ENCODE data around the gene STK32B.

The STK32B gene

GRCh38 chr4:5465529-5465928 lies 414.2 kb downstream of the STK32B start:
- H3K27ac ChIP-seq (ENCODE audit: insufficient read depth, low read depth, low read length, poor library complexity, severe bottlenecking), result no peak overlapping the region
- no peaks in the 10 kb centered on the region for H3K4me1 ChIP-seq (ENCODE audit: control insufficient read depth, insufficient read depth, low read length)
- no peak overlapping the region for H3K4me3 ChIP-seq (ENCODE audit: insufficient read depth, low read depth, low read length)
- 88 to 98% methylated on average over 4 of the region's 4 CpGs for WGBS, 2 experiments
- H3K9me3 ChIP-seq (ENCODE audit: control insufficient read depth, low read length), result no peaks in the 10 kb centered on the region
- H3K27me3 ChIP-seq (ENCODE audit: control insufficient read depth, insufficient read depth, low read length, poor library complexity, severe bottlenecking), result no peaks in the 10 kb centered on the region
- H3K36me3 ChIP-seq (ENCODE audit: control insufficient read depth, insufficient read depth, low read length), result no peaks in the 10 kb centered on the region

DNA sequence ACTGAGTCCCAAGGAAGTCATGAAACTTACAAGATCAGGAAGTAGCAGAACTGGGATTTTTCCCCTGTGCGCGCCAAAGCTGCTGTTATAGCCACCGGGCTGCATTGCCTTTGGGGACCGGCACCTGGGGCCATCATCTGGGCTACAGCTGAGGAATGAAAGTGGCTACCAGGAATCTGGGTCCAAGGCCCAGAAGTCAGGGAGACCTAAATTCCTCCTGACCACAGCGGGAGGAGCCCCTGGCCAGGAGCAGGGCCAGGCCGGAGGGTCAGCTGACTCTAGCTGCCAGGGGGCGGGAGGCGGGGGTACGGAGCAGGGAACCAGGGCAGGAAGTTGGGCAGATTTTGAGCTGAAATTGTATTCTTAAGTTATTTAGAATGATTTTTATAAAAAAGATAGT lies 414.7 kb downstream of the STK32B start:
- Histone ChIP-seq H3K27me3 (ENCODE audit: control insufficient read depth, insufficient read depth, low read length, poor library complexity, severe bottlenecking) (no peaks in the 10 kb centered on the region), H3K4me1 (ENCODE audit: control insufficient read depth, insufficient read depth, low read length) (no peaks in the 10 kb centered on the region), H3K27ac (ENCODE audit: insufficient read depth, low read depth, low read length, poor library complexity, severe bottlenecking) (no peak overlapping the region), H3K36me3 (ENCODE audit: control insufficient read depth, insufficient read depth, low read length) (no peaks in the 10 kb centered on the region), H3K4me3 (ENCODE audit: insufficient read depth, low read depth, low read length) (no peak overlapping the region), H3K9me3 (ENCODE audit: control insufficient read depth, low read length) (no peaks in the 10 kb centered on the region)
- 80% methylated on average over 9 of the region's 9 CpGs for WGBS, 2 experiments

DNA sequence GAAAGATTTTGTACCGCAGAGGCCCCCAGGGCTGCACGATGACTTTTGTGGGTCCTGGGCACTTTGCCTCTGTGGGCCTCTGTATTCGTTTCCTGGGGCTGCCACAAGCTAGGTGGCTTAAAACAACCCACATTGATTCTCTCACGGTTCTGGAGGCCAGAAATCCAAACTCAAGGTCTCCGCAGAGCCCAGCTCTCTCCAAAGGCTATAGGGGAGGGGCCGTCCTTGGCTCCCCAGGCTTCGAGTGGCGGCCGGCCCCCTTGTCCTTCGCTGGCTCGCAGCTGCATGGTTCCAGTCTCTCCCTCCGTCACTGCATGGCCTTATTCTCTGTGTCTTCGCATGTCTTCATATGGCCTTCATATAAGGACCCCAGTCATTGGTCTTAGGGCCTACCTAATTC lies 415.8 kb downstream of the STK32B start:
- H3K4me3 ChIP-seq (ENCODE audit: insufficient read depth, low read depth, low read length), result no peak overlapping the region
- 87 to 88% methylated on average over 13 of the region's 13 CpGs for WGBS, 2 experiments
- no peaks in the 10 kb centered on the region for H3K4me1 ChIP-seq (ENCODE audit: control insufficient read depth, insufficient read depth, low read length)
- H3K9me3 ChIP-seq (ENCODE audit: control insufficient read depth, low read length), result no peaks in the 10 kb centered on the region
- no peaks in the 10 kb centered on the region for H3K27me3 ChIP-seq (ENCODE audit: control insufficient read depth, insufficient read depth, low read length, poor library complexity, severe bottlenecking)
- H3K27ac ChIP-seq (ENCODE audit: insufficient read depth, low read depth, low read length, poor library complexity, severe bottlenecking), result no peak overlapping the region
- no peaks in the 10 kb centered on the region for H3K36me3 ChIP-seq (ENCODE audit: control insufficient read depth, insufficient read depth, low read length)

DNA sequence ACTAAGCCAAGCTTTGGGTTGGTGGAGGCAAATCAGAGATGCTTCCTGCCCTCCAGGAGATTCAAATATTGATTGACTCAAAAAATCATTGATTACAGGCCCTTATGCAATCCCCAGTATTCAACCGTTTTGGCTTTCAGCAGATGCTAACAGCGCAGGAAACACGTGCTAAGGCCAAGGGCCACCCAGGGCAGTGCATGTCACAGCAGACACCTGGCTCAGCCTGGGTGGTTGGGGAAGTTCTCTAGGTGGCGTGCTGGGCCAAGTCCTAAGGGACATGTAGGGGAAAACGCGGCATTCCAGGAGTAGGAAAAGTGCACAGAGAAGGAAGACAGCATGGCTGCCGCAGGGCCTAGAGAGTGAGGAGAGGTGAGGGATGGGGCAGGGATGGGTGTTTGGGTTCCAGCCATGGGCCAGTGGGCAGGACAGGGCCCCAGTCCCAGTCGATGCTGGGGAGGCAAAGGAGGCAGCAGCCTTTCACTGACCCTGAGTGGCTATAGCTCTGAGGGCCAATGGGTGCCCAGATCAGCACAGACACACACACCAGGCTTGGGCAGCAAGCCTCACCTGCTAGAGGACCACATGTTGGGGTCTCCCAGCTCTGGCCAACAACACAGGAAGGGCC lies 418.0 kb downstream of the STK32B start:
- Histone ChIP-seq H3K4me1 (ENCODE audit: control insufficient read depth, insufficient read depth, low read length) (no peaks in the 10 kb centered on the region), H3K36me3 (ENCODE audit: control insufficient read depth, insufficient read depth, low read length) (no peaks in the 10 kb centered on the region), H3K4me3 (ENCODE audit: insufficient read depth, low read depth, low read length) (no peak overlapping the region), H3K27ac (ENCODE audit: insufficient read depth, low read depth, low read length, poor library complexity, severe bottlenecking) (no peak overlapping the region), H3K9me3 (ENCODE audit: control insufficient read depth, low read length) (no peaks in the 10 kb centered on the region), H3K27me3 (ENCODE audit: control insufficient read depth, insufficient read depth, low read length, poor library complexity, severe bottlenecking) (no peaks in the 10 kb centered on the region)
- 93 to 94% methylated on average over 8 of the region's 8 CpGs for WGBS, 2 experiments

DNA sequence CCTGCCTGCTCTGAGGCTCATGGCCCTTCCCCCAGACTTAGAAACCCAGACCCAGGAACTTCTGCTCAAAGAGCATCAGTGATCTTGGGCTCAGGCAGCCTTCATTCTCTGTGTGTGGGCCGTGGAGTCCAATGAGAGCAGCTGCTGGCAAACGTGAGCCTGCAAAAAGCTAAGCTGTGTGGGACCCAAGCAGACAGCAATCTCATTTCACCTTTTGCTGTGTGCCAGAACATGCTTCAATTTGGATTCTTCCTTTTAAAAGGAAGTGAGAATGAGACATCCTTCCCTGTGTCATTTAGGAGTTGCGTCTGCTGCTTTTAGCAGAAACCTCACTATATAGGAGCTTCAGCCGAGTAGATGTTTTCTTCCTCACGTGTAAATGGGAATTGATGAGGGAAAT lies 418.6 kb downstream of the STK32B start:
- Histone ChIP-seq H3K36me3 (ENCODE audit: control insufficient read depth, insufficient read depth, low read length) (no peaks in the 10 kb centered on the region), H3K27me3 (ENCODE audit: control insufficient read depth, insufficient read depth, low read length, poor library complexity, severe bottlenecking) (no peaks in the 10 kb centered on the region), H3K4me1 (ENCODE audit: control insufficient read depth, insufficient read depth, low read length) (no peaks in the 10 kb centered on the region), H3K27ac (ENCODE audit: insufficient read depth, low read depth, low read length, poor library complexity, severe bottlenecking) (no peak overlapping the region), H3K4me3 (ENCODE audit: insufficient read depth, low read depth, low read length) (no peak overlapping the region), H3K9me3 (ENCODE audit: control insufficient read depth, low read length) (no peaks in the 10 kb centered on the region)
- WGBS, 2 experiments, result 92 to 94% methylated on average over 5 of the region's 5 CpGs

GRCh38 chr4:5470318-5471198 lies 419.3 kb downstream of the STK32B start:
- Histone ChIP-seq H3K27ac (ENCODE audit: insufficient read depth, low read depth, low read length, poor library complexity, severe bottlenecking) (no peak overlapping the region), H3K4me1 (ENCODE audit: control insufficient read depth, insufficient read depth, low read length) (no peaks in the 10 kb centered on the region), H3K27me3 (ENCODE audit: control insufficient read depth, insufficient read depth, low read length, poor library complexity, severe bottlenecking) (no peaks in the 10 kb centered on the region), H3K9me3 (ENCODE audit: control insufficient read depth, low read length) (no peaks in the 10 kb centered on the region), H3K4me3 (ENCODE audit: insufficient read depth, low read depth, low read length) (no peak overlapping the region), H3K36me3 (ENCODE audit: control insufficient read depth, insufficient read depth, low read length) (no peaks in the 10 kb centered on the region)
- 85 to 89% methylated on average over 13 of the region's 13 CpGs for WGBS, 2 experiments

GRCh38 chr4:5471206-5471605 lies 419.9 kb downstream of the STK32B start:
- Histone ChIP-seq H3K9me3 (ENCODE audit: control insufficient read depth, low read length) (no peaks in the 10 kb centered on the region), H3K4me3 (ENCODE audit: insufficient read depth, low read depth, low read length) (no peak overlapping the region), H3K27me3 (ENCODE audit: control insufficient read depth, insufficient read depth, low read length, poor library complexity, severe bottlenecking) (no peaks in the 10 kb centered on the region), H3K4me1 (ENCODE audit: control insufficient read depth, insufficient read depth, low read length) (no peaks in the 10 kb centered on the region), H3K27ac (ENCODE audit: insufficient read depth, low read depth, low read length, poor library complexity, severe bottlenecking) (no peak overlapping the region), H3K36me3 (ENCODE audit: control insufficient read depth, insufficient read depth, low read length) (no peaks in the 10 kb centered on the region)
- 93% methylated on average over 7 of the region's 7 CpGs for WGBS, 2 experiments

GRCh38 chr4:5471691-5472090 lies 420.4 kb downstream of the STK32B start:
- Histone ChIP-seq H3K4me1 (ENCODE audit: control insufficient read depth, insufficient read depth, low read length) (no peaks in the 10 kb centered on the region), H3K36me3 (ENCODE audit: control insufficient read depth, insufficient read depth, low read length) (no peaks in the 10 kb centered on the region), H3K4me3 (ENCODE audit: insufficient read depth, low read depth, low read length) (no peak overlapping the region), H3K27ac (ENCODE audit: insufficient read depth, low read depth, low read length, poor library complexity, severe bottlenecking) (no peak overlapping the region), H3K9me3 (ENCODE audit: control insufficient read depth, low read length) (no peaks in the 10 kb centered on the region), H3K27me3 (ENCODE audit: control insufficient read depth, insufficient read depth, low read length, poor library complexity, severe bottlenecking) (no peaks in the 10 kb centered on the region)
- WGBS, 2 experiments, result 94 to 96% methylated on average over 7 of the region's 7 CpGs

DNA sequence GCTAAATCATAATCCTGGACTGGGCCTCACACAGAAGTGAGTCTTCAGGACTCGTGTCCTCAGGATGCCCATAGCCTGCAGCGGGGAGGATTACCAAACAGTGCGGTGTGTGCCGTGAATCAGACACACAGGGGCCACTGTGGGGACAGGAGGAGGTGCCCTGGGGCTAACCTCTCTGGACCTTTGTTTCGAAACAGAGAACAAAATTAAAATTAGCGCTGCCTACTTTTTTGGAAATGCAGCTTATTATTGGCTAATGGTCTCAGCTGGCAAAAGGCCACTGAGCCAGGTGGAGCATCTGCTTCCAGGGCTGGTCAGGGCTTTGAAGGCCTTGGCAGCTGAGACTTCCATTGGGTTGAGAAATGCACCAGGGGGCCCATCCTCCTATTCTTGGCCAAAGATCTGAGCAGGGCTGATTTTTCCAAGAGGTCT lies 420.9 kb downstream of the STK32B start:
- 93 to 97% methylated on average over 6 of the region's 6 CpGs for WGBS, 2 experiments
- no peaks in the 10 kb centered on the region for H3K4me1 ChIP-seq (ENCODE audit: control insufficient read depth, insufficient read depth, low read length)
- H3K36me3 ChIP-seq (ENCODE audit: control insufficient read depth, insufficient read depth, low read length), result no peaks in the 10 kb centered on the region
- H3K27ac ChIP-seq (ENCODE audit: insufficient read depth, low read depth, low read length, poor library complexity, severe bottlenecking), result no peak overlapping the region
- no peaks in the 10 kb centered on the region for H3K9me3 ChIP-seq (ENCODE audit: control insufficient read depth, low read length)
- H3K27me3 ChIP-seq (ENCODE audit: control insufficient read depth, insufficient read depth, low read length, poor library complexity, severe bottlenecking), result no peaks in the 10 kb centered on the region
- no peak overlapping the region for H3K4me3 ChIP-seq (ENCODE audit: insufficient read depth, low read depth, low read length)

- H3K36me3 ChIP-seq (ENCODE audit: control insufficient read depth, insufficient read depth, low read length), result no peaks in the 10 kb centered on the region
- WGBS, 2 experiments, result 91 to 92% methylated on average over 5 of the region's 5 CpGs
- H3K9me3 ChIP-seq (ENCODE audit: control insufficient read depth, low read length), result no peaks in the 10 kb centered on the region
- H3K4me3 ChIP-seq (ENCODE audit: insufficient read depth, low read depth, low read length), result no peak overlapping the region
- no peaks in the 10 kb centered on the region for H3K4me1 ChIP-seq (ENCODE audit: control insufficient read depth, insufficient read depth, low read length)
- H3K27ac ChIP-seq (ENCODE audit: insufficient read depth, low read depth, low read length, poor library complexity, severe bottlenecking), result no peak overlapping the region
- H3K27me3 ChIP-seq (ENCODE audit: control insufficient read depth, insufficient read depth, low read length, poor library complexity, severe bottlenecking), result no peaks in the 10 kb centered on the region
These were observed 421.8 kb downstream of the STK32B start for GRCh38 chr4:5473125-5473524.

Measured in ectodermal cell (in vitro differentiated cells).